HG02588 (cell line): ENCODE results near the gene ERCC6L.
"Not testable (repeated sequence)": the region's sequence is repeated elsewhere in the genome, so short reads cannot be mapped to it uniquely, and the experiment has no call there.

Experiments used
- ATAC-seq: cut with Tn5 transposase; IDR thresholded peaks from one replicate; pipeline ENCODE4 v1.9.1; 2021; ENCODE audit warnings: mild to moderate bottlenecking, moderate library complexity; ENCODE audit not compliant: unreplicated experiment

ERCC6L gene

DNA sequence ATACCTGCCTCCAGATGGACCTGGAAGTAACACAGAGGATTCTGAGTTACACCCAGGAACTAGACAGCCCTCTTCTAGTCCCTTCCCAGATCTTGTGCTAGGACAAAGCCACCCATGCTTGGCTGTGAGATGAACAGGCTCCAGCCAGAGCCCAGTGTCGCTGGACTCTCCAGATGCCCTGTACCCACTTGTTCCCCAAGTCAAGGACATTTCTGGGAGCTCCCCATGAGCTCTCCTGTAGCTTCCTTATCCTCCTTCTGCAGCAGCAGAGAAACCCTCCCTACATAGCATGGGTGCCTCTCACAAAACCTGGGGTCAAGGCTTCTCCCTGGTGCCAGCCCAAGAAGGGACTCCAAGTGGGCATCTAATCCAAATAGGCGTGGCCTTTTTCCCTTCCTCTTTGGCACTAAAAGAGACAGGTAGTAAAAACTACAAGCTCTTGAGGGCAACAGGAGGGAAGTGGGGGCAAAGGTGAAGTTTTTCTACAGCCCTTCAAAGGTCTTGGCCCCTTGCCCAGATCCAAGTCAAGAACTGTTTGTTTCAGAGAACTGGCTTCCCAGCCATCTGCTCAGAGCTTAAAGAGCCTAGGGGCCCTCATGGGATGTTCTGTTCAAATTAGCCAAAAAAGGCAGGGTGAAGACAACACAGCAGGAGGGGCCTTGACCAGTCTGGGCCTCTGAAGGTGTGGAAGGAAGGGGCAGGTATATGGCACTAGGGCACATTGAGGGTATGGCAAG lies 8.5 kb upstream of the ERCC6L start:
- ATAC-seq = no peak

GRCh38 chrX:72245461-72246089 lies 6.7 kb upstream of the ERCC6L start:
- ATAC-seq = no peak

GRCh38 chrX:72243472-72243871 lies 4.6 kb upstream of the ERCC6L start:
- ATAC-seq = no peak

DNA sequence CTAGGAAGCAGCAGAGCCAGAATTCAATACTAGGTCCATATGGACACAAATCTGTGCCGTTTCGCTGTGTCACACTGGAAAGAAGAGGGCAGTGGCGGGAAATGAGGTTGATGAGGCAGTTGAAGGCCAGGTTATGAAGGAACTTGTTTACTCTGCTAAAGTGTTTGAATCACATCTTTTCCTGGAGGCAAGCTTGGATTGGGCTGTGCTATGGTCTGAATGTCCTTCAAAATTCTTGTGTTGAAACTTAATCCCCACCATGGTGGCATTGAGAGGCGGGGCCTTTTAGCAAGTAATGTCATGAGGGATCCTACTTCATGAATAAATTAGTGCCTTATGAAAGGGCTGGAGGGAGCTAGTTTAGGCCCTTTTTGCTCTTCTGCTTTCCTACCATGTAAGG lies 2.1 kb upstream of the ERCC6L start:
- ATAC-seq = no peak

- no peak for ATAC-seq
Observed at GRCh38 chrX:72238183-72238582, 644 bp downstream of the ERCC6L start.

- ATAC-seq = no peak
Observed at GRCh38 chrX:72236841-72237240, 2.0 kb downstream of the ERCC6L start.

GRCh38 chrX:72230290-72230689 lies 8.5 kb downstream of the ERCC6L start:
- ATAC-seq = no peak

DNA sequence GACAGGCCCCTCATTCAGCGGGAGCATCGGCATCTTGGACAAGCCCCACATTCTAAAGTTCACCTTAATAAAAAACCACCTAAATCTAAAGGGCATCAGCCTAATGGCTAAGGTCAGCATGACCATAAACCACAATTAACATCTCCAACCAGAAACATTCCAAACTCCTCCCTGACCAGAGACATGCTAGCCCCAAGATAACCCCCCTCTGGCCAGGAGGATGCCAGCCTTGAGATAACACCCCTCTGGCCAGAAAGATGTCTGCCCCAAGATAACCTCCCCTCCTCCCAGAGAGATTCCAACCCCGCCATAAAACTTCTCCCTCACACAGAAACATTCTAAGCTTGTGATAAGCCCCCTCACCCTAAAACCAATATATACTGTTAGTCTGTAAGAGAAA lies 18.5 kb downstream of the ERCC6L start:
- not testable (repeated sequence) for ATAC-seq

DNA sequence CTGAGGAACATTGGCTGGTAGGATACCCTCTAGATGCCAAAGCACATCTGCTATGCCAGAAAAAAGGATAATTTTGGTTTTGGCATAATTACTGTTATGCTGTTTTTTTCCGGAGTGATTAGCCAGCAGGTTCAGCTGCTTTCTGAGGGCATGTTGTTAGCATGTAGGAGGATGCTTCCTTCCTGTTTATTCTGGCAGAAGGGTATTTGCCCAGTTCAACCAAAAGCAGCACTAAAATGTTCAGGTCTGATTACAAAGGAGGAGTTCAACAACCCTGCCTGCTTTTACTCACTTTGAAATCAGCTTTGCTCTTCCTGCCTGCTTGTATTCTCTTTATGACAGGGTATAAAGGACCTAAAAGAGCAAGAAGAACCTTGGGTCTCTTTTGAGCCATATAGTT lies 21.9 kb downstream of the ERCC6L start:
- no peak for ATAC-seq

DNA sequence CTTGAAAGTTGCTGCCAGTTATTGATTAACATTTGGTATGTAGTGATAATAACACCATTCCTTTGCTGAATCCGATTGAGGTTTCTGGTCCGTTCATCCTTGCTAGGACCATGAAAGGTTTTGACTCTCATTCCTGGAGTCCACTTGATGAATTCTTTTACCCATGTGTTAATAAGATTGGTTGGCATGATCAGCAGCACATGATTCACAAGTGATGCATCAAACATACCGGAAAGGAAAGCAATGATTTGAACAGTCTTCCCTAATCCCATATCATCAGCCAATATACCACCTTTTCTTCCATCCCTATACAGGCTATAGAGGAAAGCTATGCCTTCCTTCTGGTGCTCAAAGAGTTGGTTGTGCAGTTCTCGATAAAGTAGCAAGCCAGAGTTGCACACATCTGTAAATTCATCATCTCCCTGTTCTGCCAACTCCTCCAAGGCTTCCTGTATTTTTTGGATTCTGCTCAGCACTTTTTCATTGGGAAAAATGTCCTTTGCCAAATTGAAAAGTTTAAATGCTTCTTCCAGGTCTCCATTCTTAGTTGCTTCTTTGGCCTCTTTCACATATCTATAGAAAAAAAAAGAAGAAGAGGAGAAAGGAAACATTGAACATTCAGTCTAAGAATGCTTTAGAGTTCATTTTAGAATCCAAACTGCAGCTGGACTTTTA lies 30.6 kb downstream of the ERCC6L start:
- no peak for ATAC-seq

GRCh38 chrX:72207366-72207765 lies 31.5 kb downstream of the ERCC6L start:
- ATAC-seq = no peak

DNA sequence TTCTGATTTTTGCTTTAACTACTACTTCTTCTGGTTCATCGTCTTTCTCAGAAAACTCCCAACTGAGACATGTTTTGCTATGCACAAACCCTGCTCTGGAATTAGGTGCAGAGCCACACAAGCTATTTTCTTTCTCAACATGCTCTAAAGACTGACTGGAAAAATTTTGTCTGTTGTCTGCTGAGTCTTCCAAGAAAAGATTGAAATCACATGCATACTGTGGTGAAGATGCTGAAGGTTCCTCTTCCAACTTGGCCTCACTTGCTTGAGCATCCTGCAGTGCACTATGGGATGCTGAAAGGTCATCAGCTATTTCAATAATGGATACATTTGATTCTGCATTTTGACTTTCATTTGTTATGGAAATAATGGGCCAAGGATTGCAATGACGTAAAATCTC lies 33.1 kb downstream of the ERCC6L start:
- ATAC-seq = no peak

- peak; percentile 91 for ATAC-seq
Observed at GRCh38 chrX:72203421-72203820, 35.4 kb downstream of the ERCC6L start.

- no peak for ATAC-seq
Observed at GRCh38 chrX:72202792-72203401, 35.9 kb downstream of the ERCC6L start.

DNA sequence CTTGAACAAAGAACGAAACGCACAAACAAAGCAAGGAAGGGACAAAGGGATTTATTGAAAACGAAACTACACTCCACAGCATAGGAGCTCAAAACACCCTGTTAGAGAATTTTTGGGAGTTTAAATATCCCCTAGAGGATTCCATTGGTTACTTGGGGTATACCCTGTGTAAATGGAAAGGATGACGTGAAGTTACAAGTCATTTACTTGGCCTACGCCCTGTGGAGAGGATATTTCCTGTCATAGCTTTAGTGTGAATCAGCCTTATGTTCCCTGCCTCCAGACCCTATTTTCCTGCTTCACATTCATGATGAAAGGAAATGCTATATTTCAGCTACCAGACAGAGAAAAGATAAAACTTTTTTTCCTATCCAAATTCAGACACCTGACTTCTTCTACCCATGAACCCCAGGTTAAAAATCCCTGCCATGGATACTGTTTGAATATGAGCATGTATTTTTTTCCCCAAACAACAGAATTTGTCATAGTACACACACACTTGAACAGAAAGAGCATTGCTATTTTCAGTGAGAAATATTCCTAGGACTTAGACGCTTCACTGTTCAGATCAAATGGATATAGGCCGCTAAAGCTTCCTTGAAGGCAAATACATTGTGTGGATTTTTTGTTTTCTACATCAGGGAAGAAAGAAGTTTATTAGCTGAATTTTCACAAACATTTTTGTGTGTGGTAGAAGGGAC lies 36.8 kb downstream of the ERCC6L start:
- ATAC-seq = no peak

DNA sequence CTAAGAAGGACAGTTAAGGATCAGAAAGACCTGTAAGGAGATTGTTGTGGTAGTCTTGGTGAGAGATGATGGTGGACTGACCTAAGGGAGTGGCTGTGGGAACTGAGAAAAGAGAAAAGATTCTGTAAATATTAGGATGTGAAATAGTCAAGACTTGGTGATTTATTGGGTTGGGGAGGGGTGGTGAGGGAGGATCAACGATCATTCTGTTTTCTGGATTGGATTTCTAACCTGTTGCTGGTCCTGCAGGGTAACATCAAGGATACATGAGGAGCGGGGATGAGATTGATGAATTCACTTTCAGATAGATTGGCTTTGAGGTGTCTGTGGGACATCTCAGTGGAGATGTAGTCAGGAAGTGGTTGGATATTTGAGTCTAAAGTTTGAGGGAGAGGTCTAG lies 55.9 kb downstream of the ERCC6L start:
- ATAC-seq = no peak

DNA sequence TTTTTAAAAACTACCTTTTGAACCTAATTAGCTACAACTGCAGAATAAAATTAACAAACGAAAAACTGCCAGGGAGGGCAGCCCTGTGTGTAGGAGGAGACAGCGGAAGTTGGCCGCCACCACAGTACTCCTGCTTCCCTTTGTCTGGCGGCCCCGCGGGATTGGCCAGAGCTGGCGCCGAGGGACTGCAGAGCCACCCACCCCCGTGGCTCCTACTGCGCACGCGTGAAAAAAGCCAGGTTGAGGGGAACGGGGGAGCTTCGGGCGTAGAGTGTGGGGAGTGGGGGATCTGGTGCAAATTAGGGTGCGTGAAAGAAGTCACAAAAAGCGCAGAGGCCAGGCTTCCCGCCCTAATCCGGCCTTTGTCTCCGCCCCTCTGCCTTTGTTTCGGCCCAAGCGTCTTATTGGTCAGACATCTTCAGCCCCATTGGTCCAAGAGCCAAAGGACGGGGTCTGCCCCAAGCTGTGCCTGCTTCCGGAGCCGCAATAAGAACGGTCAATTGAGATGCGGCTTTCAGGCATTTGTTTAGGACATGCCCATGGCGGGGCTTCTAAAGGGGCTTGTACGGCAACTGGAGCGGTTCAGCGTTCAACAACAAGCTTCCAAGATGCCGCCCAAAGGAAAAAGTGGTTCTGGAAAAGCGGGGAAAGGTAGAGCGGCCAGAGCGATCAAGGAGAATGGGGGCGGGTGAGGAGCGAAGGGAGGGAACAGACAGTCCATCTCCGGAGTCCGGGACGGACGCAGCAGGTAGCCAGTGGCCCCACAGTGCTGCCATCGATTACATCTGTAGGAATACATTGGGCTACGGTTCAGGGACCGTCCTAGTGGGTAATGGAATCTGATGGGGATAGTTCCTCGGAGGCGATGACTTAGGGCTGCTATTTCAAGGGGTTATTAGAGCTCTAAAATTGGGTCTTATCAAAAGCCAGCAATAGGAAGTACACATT lies 57.4 kb downstream of the ERCC6L start, which contains the start of gene PIN4:
Gene PIN4 (plus strand): TSS at position 580 of the 948 bp plus-strand sequence. CDS start 29 bp downstream, at position 609.
- ATAC-seq = peak; percentile 97

DNA sequence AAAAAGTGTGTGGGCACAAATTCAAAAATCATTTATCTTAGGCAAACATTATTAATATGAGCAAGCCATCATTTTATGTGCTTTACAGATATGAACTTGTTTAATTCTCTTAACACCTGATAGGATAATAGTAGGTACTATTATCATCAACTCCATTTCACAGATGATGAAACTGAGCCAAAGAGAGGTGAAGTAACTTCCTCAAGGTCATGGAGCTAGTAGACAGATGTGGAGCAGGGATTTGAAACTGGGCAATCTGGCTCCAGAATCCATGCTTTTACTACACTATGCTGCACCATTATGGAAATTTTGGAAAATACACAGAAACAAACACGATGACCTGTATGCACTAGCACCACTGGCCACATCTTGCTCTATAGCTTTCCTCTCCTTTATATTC lies 58.3 kb downstream of the ERCC6L start:
- no peak for ATAC-seq

GRCh38 chrX:72176981-72177380 lies 61.8 kb downstream of the ERCC6L start:
- ATAC-seq = no peak

DNA sequence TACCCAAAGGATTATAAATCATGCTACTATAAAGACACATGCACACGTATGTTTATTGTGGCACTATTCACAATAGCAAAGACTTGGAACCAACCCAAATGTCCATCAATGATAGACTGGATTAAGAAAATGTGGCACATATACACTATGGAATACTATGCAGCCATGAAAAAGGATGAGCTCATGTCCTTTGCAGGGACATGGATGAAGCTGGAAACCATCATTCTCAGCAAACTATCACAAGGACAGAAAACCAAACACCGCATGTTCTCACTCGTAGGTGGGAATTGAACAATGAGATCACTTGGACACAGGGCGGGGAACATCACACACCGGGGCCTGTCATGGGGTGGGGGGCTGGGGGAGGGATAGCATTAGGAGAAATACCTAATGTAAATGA lies 62.5 kb downstream of the ERCC6L start:
- ATAC-seq = not testable (repeated sequence)
